HG03439 (cell line): ENCODE results near the gene BICDL1.

ENCODE experiments used
- ATAC-seq: cut with Tn5 transposase; IDR thresholded peaks from one replicate; pipeline ENCODE4 v1.9.1; 2021; ENCODE audit warnings: mild to moderate bottlenecking, moderate library complexity; ENCODE audit not compliant: unreplicated experiment

BICDL1 gene

GRCh38 chr12:120078868-120079267 lies 89.8 kb downstream of the BICDL1 start:
- ATAC-seq, result no peak

GRCh38 chr12:120079411-120080400 lies 90.7 kb downstream of the BICDL1 start:
- ATAC-seq, result no peak

- no peak for ATAC-seq
Measured at GRCh38 chr12:120081641-120082040, 92.6 kb downstream of the BICDL1 start.

GRCh38 chr12:120085920-120086645 lies 97.0 kb downstream of the BICDL1 start:
- no peak for ATAC-seq

- peak; percentile 99 for ATAC-seq
Measured at GRCh38 chr12:120086801-120087621, 98.0 kb downstream of the BICDL1 start.

- ATAC-seq, result no peak
Measured at GRCh38 chr12:120089105-120089504, 100.1 kb downstream of the BICDL1 start.

GRCh38 chr12:120089796-120090195 lies 100.8 kb downstream of the BICDL1 start:
- ATAC-seq, result no peak

GRCh38 chr12:120090206-120090605 lies 101.2 kb downstream of the BICDL1 start:
- ATAC-seq, result no peak

- no peak for ATAC-seq
Measured at GRCh38 chr12:120090626-120091295, 101.7 kb downstream of the BICDL1 start.

GRCh38 chr12:120091371-120092090 lies 102.5 kb downstream of the BICDL1 start:
- ATAC-seq, result no peak

GRCh38 chr12:120092551-120093335 lies 103.7 kb downstream of the BICDL1 start:
- no peak for ATAC-seq

- ATAC-seq, result no peak
Measured at GRCh38 chr12:120093336-120093591, 104.2 kb downstream of the BICDL1 start.

GRCh38 chr12:120093592-120094355 lies 104.7 kb downstream of the BICDL1 start:
- ATAC-seq, result no peak

GRCh38 chr12:120094485-120094884 lies 105.4 kb downstream of the BICDL1 start:
- ATAC-seq, result no peak

GRCh38 chr12:120095331-120095730 lies 106.3 kb downstream of the BICDL1 start:
- no peak for ATAC-seq

GRCh38 chr12:120095736-120096135 lies 106.7 kb downstream of the BICDL1 start:
- ATAC-seq, result no peak

GRCh38 chr12:120096671-120097202 lies 107.7 kb downstream of the BICDL1 start:
- no peak for ATAC-seq

- no peak for ATAC-seq
Measured at GRCh38 chr12:120098756-120099470, 109.9 kb downstream of the BICDL1 start.
